Mammary epithelial cell (primary cell): ENCODE measurements around the gene SLC8A3.

Source experiments
- CTCF ChIP-seq, 2 donors: IDR thresholded peaks in 1 of 2; conservative IDR thresholded peaks in 1 of 2; 2 replicates each; pipeline ENCODE4 v1.5.1; 2011 to 2012; ENCODE audit warnings: inconsistent platforms in 2 of 2, low read length in 2 of 2, mild to moderate bottlenecking in 2 of 2, control low read depth in 1 of 2, low read depth in 1 of 2; ENCODE audit not compliant: insufficient read depth in 1 of 2; ENCODE audit errors: extremely low read depth in 1 of 2
- EZH2 ChIP-seq: IDR thresholded peaks from 2 replicates; pipeline ENCODE4 v1.6.1; 2012; ENCODE audit warnings: low read length, inconsistent platforms, borderline replicate concordance

GRCh38 chr14:70032016-70032415, 156.7 kb downstream of the SLC8A3 start:
- TF ChIP-seq CTCF (conservative IDR thresholded peaks at IDR 0.05 in 1 of 2, IDR thresholded peaks at IDR 0.05 in 1 of 2; ENCODE audit: extremely low read depth in 1 of 2, insufficient read depth in 1 of 2, low read depth in 1 of 2, low read length in 2 of 2) (no peak), EZH2 (no peak)
